ENCODE data around the gene ENOX1.

DNA sequence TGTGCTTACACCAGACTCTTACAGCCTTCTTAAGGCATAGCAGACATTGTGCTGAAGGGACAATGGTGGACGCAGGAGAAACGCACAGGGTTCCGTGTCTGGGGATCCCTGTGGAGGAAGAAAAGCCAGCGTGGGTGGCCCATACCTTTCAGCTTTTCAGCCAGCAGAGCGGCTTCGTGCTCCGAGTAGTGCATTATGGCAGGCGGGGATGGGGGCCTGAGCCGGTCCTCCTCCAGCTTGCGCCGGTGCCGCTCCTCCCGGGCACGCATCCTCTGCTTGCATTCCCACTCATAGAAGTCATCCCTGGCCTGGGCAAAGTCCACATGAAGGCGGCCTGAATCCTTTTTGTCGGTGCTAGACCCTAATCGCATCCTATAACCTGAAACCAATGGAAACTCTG, 431.0 kb downstream of the ENOX1 start:
- TF ChIP-seq, protein P1, sequence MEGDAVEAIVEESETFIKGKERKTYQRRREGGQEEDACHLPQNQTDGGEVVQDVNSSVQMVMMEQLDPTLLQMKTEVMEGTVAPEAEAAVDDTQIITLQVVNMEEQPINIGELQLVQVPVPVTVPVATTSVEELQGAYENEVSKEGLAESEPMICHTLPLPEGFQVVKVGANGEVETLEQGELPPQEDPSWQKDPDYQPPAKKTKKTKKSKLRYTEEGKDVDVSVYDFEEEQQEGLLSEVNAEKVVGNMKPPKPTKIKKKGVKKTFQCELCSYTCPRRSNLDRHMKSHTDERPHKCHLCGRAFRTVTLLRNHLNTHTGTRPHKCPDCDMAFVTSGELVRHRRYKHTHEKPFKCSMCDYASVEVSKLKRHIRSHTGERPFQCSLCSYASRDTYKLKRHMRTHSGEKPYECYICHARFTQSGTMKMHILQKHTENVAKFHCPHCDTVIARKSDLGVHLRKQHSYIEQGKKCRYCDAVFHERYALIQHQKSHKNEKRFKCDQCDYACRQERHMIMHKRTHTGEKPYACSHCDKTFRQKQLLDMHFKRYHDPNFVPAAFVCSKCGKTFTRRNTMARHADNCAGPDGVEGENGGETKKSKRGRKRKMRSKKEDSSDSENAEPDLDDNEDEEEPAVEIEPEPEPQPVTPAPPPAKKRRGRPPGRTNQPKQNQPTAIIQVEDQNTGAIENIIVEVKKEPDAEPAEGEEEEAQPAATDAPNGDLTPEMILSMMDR (IDR thresholded peaks at IDR 0.05; ENCODE audit: low read depth, low read length), result no peak
- no peak for TF ChIP-seq EZH2phosphoT487 (IDR thresholded peaks at IDR 0.05; ENCODE audit: low read depth)
